Neural cell (in vitro differentiated cells): Measurements from ENCODE around the gene GGTLC1.
"Not testable (repeated sequence)": the region's sequence is repeated elsewhere in the genome, so short reads cannot be mapped to it uniquely, and the experiment has no call there.

Experiments used
- CTCF ChIP-seq: fragments of 450-650 bp; IDR thresholded peaks from 2 replicates; pipeline ENCODE4 v1.5.1; 2014; ENCODE audit warnings: antibody characterized with exemption, mild to moderate bottlenecking, moderate library complexity; ENCODE audit not compliant: poor library complexity, severe bottlenecking
- EP300 ChIP-seq: fragments of 450-650 bp; conservative IDR thresholded peaks from 2 replicates; pipeline ENCODE4 v1.6.1; 2014; ENCODE audit warnings: antibody characterized with exemption, mild to moderate bottlenecking, moderate library complexity; ENCODE audit not compliant: poor library complexity, severe bottlenecking
- EZH2 ChIP-seq: fragments of 200-600, 300-800 bp; shearing (Covaris generic), sonication (generic); IDR thresholded peaks from 2 replicates; pipeline ENCODE4 v1.6.1; 2014; ENCODE audit warnings: antibody characterized with exemption, low read length, borderline replicate concordance, mild to moderate bottlenecking; ENCODE audit not compliant: insufficient read depth, poor library complexity, severe bottlenecking
- MXI1 ChIP-seq: fragments of 450-650 bp; conservative IDR thresholded peaks from 2 replicates; pipeline ENCODE4 v1.6.1; 2014; ENCODE audit warnings: antibody characterized with exemption, mild to moderate bottlenecking; ENCODE audit not compliant: poor library complexity, severe bottlenecking
- POLR2AphosphoS5 ChIP-seq: IDR thresholded peaks from 2 replicates; pipeline ENCODE4 v1.6.1; 2012
- RAD21 ChIP-seq: fragments of 450-650 bp; conservative IDR thresholded peaks from 2 replicates; pipeline ENCODE4 v1.6.1; 2014; ENCODE audit warnings: antibody characterized with exemption, mild to moderate bottlenecking, moderate library complexity
- REST ChIP-seq: IDR thresholded peaks from 2 replicates; pipeline ENCODE4 v1.6.1; 2012; ENCODE audit warnings: borderline replicate concordance
- SMC3 ChIP-seq: fragments of 450-650 bp; conservative IDR thresholded peaks from 2 replicates; pipeline ENCODE4 v1.6.1; 2014; ENCODE audit warnings: antibody characterized with exemption, mild to moderate bottlenecking, moderate library complexity; ENCODE audit not compliant: poor library complexity
- TAF1 ChIP-seq: IDR thresholded peaks from 2 replicates; pipeline ENCODE4 v1.6.1; 2012; ENCODE audit warnings: low read depth

- not testable (repeated sequence) for TF ChIP-seq CTCF, EZH2, POLR2AphosphoS5, EP300, REST, RAD21, TAF1, SMC3, MXI1
These were observed 3.4 kb downstream of the GGTLC1 start for GRCh38 chr20:23985066-23985789.
